SK-N-SH treated with all-trans-retinoic acid at 6 μM for 48 hours (cell line): ENCODE measurements around the gene CCSER1.
A peak's percentile ranks its signal among the peaks of the same experiment; 100 is the strongest.

Experiments
- ATAC-seq: fragments of 200-7000 bp; cut with Tn5 transposase; 3 replicates; pipeline ENCODE4 v1.9.1; 2020; ENCODE audit warnings: mild to moderate bottlenecking, moderate library complexity
- ARNTL ChIP-seq: fragments of 450-650 bp; formaldehyde crosslinking; IDR thresholded peaks from 2 replicates; pipeline ENCODE4 v1.5.0; 2020; ENCODE audit warnings: low read depth, mild to moderate bottlenecking, moderate library complexity, borderline replicate concordance
- BACH2 ChIP-seq: fragments of 250-450 bp; sonication (Bioruptor Pico); IDR thresholded peaks from 2 replicates; pipeline ENCODE4 v1.9.0; 2021; ENCODE audit warnings: mild to moderate bottlenecking, borderline replicate concordance
- CREB5 ChIP-seq: fragments of 250-450 bp; sonication (Bioruptor Pico); IDR thresholded peaks from 2 replicates; pipeline ENCODE4 v1.5.1; 2020; ENCODE audit warnings: low read depth, mild to moderate bottlenecking, moderate library complexity
- CSRNP3 ChIP-seq: fragments of 250-450 bp; sonication (Bioruptor Pico); IDR thresholded peaks from 2 replicates; pipeline ENCODE4 v1.5.1; 2021; ENCODE audit warnings: mild to moderate bottlenecking, moderate library complexity
- ESRRG ChIP-seq: fragments of 250-450 bp; sonication (Bioruptor Pico); IDR thresholded peaks from 2 replicates; pipeline ENCODE4 v1.6.1; 2021; ENCODE audit warnings: mild to moderate bottlenecking
- ISL1 ChIP-seq: fragments of 250-450 bp; sonication (Bioruptor Pico); IDR thresholded peaks from 2 replicates; pipeline ENCODE4 v2.1.2; 2022; ENCODE audit warnings: mild to moderate bottlenecking, moderate library complexity
- OSR1 ChIP-seq: fragments of 250-450 bp; sonication (Bioruptor Pico); IDR thresholded peaks from 2 replicates; pipeline ENCODE4 v1.8.0; 2022; ENCODE audit warnings: moderate library complexity, mild to moderate bottlenecking, inconsistent platforms
- POU6F1 ChIP-seq: fragments of 250-450 bp; sonication (Bioruptor Pico); IDR thresholded peaks from 2 replicates; pipeline ENCODE4 v1.8.0; 2021; ENCODE audit warnings: low read depth, mild to moderate bottlenecking, moderate library complexity, borderline replicate concordance
- PPARA ChIP-seq: fragments of 250-450 bp; sonication (Bioruptor Pico); IDR thresholded peaks from 2 replicates; pipeline ENCODE4 v1.5.0; 2020; ENCODE audit warnings: mild to moderate bottlenecking, borderline replicate concordance
- TCF4 ChIP-seq: fragments of 250-450 bp; sonication (Bioruptor Pico); IDR thresholded peaks from 2 replicates; pipeline ENCODE4 v1.8.0; 2021; ENCODE audit warnings: mild to moderate bottlenecking, moderate library complexity, borderline replicate concordance
- TOX ChIP-seq: fragments of 250-450 bp; sonication (Bioruptor Pico); IDR thresholded peaks from 2 replicates; pipeline ENCODE4 v1.8.0; 2021; ENCODE audit warnings: mild to moderate bottlenecking, moderate library complexity, borderline replicate concordance
- TSHZ2 ChIP-seq: fragments of 250-450 bp; sonication (Bioruptor Pico); IDR thresholded peaks from 2 replicates; pipeline ENCODE4 v1.5.0; 2020; ENCODE audit warnings: mild to moderate bottlenecking, moderate library complexity
- ZC3H10 ChIP-seq: fragments of 250-450 bp; sonication (Bioruptor Pico); IDR thresholded peaks from 2 replicates; pipeline ENCODE4 v1.5.1; 2021; ENCODE audit warnings: mild to moderate bottlenecking, moderate library complexity
- ZFP3 ChIP-seq: fragments of 250-450 bp; sonication (Bioruptor Pico); IDR thresholded peaks from 2 replicates; pipeline ENCODE4 v1.5.0; 2020; ENCODE audit warnings: mild to moderate bottlenecking, moderate library complexity
- ZFP30 ChIP-seq: fragments of 450-650 bp; formaldehyde crosslinking; IDR thresholded peaks from 2 replicates; pipeline ENCODE4 v1.5.0; 2022; ENCODE audit warnings: mild to moderate bottlenecking, moderate library complexity
- ZNF565 ChIP-seq: fragments of 450-650 bp; formaldehyde crosslinking; conservative IDR thresholded peaks from 2 replicates; pipeline ENCODE4 v1.5.0; 2020; ENCODE audit warnings: low read depth, mild to moderate bottlenecking, moderate library complexity
- ZNF70 ChIP-seq: fragments of 450-650 bp; formaldehyde crosslinking; IDR thresholded peaks from 2 replicates; pipeline ENCODE4 v1.5.0; 2020; ENCODE audit warnings: mild to moderate bottlenecking, moderate library complexity
- ZNF8 ChIP-seq: fragments of 450-650 bp; formaldehyde crosslinking; IDR thresholded peaks from 2 replicates; pipeline ENCODE4 v1.5.0; 2020; ENCODE audit warnings: mild to moderate bottlenecking, moderate library complexity
- TF ChIP-seq, protein P1 (sequence below): fragments of 250-450 bp; sonication (Bioruptor Pico); IDR thresholded peaks from 2 replicates; pipeline ENCODE4 v1.8.0; 2020; ENCODE audit warnings: mild to moderate bottlenecking, moderate library complexity, borderline replicate concordance

CCSER1 gene

DNA sequence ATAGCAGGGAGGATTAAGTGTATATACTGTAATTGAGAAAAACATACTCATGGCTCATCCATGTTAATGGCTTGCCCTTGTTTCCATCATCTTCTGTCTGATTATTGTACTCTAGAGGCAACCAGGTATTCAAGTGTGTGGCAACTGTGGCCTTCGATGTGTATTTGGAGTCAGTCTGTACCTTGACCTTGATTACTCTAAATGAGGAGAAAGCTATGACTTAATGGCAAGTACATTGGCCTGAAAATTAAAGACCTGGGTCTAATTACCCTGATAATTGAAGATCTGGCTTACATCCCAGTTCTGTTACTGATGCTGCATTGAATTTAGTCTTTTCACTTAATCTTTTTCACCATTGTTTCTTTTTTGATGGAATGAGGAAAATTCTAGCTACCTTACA, 409.2 kb downstream of the CCSER1 start:
- peak; percentile 76 for TF ChIP-seq ISL1
- no peak for TF ChIP-seq CREB5 (CRISPR knock-in tag)
- TF ChIP-seq, all 23 proteins: peak for 1
- no peak for ATAC-seq

- TF ChIP-seq ZNF8 (CRISPR knock-in tag) = no peak
- no peak for TF ChIP-seq ISL1
- TF ChIP-seq TCF4 (CRISPR knock-in tag) = no peak
- TF ChIP-seq CSRNP3 = no peak
- no peak for TF ChIP-seq PPARA (CRISPR knock-in tag)
- TF ChIP-seq ZNF70 = no peak
- TF ChIP-seq ARNTL (CRISPR knock-in tag) = no peak
- no peak for TF ChIP-seq ZNF565 (CRISPR knock-in tag)
- TF ChIP-seq BACH2 (CRISPR knock-in tag) = no peak
- TF ChIP-seq CREB5 (CRISPR knock-in tag) = no peak
- no peak for TF ChIP-seq POU6F1 (CRISPR knock-in tag)
- TF ChIP-seq, protein P1, sequence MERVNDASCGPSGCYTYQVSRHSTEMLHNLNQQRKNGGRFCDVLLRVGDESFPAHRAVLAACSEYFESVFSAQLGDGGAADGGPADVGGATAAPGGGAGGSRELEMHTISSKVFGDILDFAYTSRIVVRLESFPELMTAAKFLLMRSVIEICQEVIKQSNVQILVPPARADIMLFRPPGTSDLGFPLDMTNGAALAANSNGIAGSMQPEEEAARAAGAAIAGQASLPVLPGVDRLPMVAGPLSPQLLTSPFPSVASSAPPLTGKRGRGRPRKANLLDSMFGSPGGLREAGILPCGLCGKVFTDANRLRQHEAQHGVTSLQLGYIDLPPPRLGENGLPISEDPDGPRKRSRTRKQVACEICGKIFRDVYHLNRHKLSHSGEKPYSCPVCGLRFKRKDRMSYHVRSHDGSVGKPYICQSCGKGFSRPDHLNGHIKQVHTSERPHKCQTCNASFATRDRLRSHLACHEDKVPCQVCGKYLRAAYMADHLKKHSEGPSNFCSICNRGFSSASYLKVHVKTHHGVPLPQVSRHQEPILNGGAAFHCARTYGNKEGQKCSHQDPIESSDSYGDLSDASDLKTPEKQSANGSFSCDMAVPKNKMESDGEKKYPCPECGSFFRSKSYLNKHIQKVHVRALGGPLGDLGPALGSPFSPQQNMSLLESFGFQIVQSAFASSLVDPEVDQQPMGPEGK = no peak
- no peak for TF ChIP-seq ZFP3
- TF ChIP-seq OSR1 (CRISPR knock-in tag) = no peak
- no peak for TF ChIP-seq ESRRG
- no peak for ATAC-seq
Observed at GRCh38 chr4:90537491-90537890, 410.3 kb downstream of the CCSER1 start.

DNA sequence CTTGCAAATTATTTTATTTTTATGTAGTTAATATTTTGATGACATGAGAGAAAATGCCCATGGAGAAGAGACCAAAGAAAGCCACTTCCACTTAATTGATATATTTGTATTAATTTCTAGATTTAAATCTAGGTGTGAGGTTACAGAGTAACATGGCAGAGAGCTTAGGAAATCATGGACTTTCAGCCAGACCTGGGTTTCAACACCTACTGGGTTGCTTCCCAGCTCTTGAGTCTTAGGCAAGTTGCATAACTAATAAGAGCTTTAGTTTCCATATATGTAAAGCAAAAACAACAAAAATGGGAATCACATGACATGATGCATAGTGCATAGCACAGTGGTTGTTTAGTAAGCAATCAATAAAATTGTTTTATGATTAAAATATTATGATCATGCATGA, 413.3 kb downstream of the CCSER1 start:
- ATAC-seq = no peak
- TF ChIP-seq ZNF8 (CRISPR knock-in tag) (no peak), TSHZ2 (CRISPR knock-in tag) (no peak), ZNF70 (no peak), POU6F1 (CRISPR knock-in tag) (no peak), ZFP30 (CRISPR knock-in tag) (no peak), PPARA (CRISPR knock-in tag) (no peak), ZC3H10 (CRISPR knock-in tag) (no peak), ARNTL (CRISPR knock-in tag) (no peak), BACH2 (CRISPR knock-in tag) (no peak), TOX (no peak), CREB5 (CRISPR knock-in tag) (no peak)
- TF ChIP-seq, all 23 proteins: peak for 0
